Jurkat, Clone E6-1 (cell line): ENCODE measurements around the gene S100A4.
A peak's percentile ranks its signal among the peaks of the same experiment; 100 is the strongest.

Experiments used
- DNase-seq: peaks from one replicate; pipeline ENCODE4 v3.0.0-alpha.2; 2011; ENCODE audit warnings: low read depth, low spot score
- H3K4me3 ChIP-seq: 2 replicates; pipeline ENCODE4 v1.5.1; 2011; ENCODE audit warnings: mild to moderate bottlenecking, low read length, control low read depth, moderate library complexity

The S100A4 gene

DNA sequence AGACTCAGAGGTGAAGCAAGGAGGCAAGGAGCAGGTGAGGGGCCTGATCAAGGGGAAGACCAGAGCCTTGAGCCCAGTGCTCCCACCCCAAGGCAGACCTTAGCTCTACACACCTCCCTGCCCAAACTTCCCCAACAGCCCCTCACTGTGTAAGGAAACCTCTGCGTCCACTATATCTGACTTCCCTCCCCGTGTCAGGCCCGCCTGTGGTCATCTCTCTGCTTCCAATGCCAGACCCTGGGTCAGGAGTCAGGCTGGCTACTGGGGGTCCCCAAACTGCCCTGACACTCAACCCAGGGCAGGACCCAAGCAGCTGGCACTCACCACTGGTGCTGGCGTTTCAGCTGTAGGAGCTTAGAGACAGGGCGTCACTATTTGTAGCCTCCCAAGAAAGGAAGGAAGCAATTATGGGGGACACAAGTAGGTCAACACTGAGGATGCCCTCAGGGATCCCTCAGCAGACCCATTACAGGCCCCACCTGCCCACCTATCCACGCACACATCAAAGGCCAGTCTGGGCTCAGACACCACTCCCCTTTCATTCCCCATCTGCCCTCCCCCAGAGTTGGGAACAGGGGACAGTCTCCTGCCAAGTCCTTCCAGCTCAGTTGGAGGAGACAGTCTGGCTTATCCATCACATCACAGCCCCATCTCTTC lies 4.3 kb upstream of the S100A4 start:
- no peak for DNase-seq

GRCh38 chr1:153548722-153549688 lies 3.4 kb upstream of the S100A4 start, which contains the start of gene S100A3:
Gene S100A3, minus strand, starts transcription at chr1:153549258. Its CDS starts 773 bp downstream, at chr1:153548485.
- H3K4me3 ChIP-seq, result no peak within 1 kb of the TSS
- DNase-seq, result no peak

More for the DNA sequence above, 4.3 kb upstream of the S100A4 start:
- no peak overlapping the region for H3K4me3 ChIP-seq

- no peak overlapping the region for H3K4me3 ChIP-seq
- DNase-seq, result no peak
These were observed 2.2 kb upstream of the S100A4 start for GRCh38 chr1:153547560-153548551.

DNA sequence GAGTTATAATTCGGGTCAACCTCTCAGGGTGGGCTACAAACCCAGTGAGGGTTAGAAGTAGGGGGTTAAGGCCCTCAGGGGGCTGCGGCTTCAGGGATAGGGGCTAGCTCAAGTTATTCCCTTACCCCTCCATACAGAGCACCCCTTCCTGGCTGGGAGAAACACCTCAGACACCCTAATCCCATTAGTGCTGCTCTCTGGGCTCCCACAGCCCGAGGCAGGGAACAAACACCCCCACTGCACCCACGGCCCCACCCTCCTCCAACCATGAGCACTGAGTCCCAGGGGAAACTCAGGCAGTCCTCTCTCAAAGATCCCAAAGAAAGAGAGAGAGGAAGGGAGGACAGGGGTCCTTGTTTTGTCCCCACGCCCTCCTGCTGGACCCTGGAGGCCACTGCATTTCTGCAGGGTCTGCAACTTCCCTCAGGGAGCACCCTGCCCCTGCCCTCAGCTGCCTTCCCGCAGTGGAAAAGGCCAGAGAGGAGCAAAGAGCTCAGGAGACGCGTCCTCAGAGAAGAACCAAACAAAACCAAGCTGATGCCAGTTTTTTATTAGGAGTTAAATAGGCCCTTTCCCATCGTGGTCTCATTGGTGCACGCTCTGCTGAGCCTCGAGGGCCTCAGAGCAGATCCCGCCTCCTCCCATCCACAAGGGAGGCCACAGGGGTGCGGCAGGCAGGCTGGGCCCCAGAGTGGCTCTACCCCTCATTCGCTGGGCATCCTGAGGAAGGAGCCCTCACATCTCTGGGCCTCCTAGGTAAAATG lies 1.4 kb upstream of the S100A4 start:
- no peak for DNase-seq
- no peak overlapping the region for H3K4me3 ChIP-seq

GRCh38 chr1:153546371-153546770 lies 765 bp upstream of the S100A4 start:
- no peak overlapping the region for H3K4me3 ChIP-seq
- no peak for DNase-seq

- H3K4me3 ChIP-seq, result peak overlapping the region; percentile 29
- no peak for DNase-seq
These were observed 1.0 kb downstream of the S100A4 start for GRCh38 chr1:153544453-153545066.

DNA sequence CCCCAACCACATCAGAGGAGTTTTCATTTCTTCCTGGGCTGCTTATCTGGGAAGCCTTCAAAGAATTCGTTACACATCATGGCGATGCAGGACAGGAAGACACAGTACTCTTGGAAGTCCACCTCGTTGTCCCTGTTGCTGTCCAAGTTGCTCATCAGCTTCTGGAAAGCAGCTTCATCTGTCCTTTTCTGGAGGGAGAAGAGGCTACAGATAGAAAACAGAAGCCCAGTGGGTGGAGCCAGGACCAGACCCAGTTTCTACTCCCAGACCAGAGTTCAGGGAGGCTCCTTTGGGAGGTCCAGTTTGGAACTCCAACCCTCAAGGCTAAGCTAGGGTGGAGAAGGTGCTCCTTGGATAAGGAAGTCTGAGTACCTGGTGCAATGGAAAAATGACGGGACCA lies 1.9 kb downstream of the S100A4 start:
- H3K4me3 ChIP-seq, result no peak overlapping the region
- no peak for DNase-seq

DNA sequence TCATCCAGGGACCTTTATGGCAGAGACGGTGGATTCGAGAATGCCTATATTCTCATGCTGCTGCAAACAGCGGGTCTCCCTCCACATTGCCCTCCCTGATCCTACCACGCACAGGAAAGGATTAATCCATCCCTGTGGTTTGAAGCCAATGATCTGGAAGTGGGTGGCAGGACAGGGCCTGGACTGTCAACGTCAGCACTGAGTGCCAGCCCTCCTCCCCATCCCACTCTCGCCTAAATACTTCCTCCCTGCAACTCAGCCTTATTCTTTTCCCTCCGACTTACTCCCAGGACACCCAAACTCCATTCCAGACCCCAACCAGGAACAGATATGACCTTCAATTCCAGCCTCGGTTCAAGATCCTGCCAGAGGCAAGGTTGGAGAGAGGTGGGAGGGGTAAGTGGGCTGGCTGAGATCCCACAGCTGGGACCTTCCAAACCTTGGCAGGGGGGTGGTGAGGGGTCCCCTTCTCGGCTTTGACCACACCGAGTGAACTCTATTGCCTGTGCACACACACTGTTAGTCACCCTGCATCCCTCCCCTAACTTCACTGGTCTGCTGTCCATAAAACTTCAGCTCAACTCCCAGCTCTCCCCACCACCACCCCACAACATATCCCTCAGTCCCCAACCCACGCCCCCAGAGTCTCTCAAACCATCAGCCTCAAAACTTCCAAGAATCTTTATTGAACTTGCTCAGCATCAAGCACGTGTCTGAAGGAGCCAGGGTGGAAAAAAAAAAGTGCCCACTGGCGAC lies 2.5 kb downstream of the S100A4 start:
- no peak for DNase-seq
- no peak overlapping the region for H3K4me3 ChIP-seq

- H3K4me3 ChIP-seq, result no peak overlapping the region
- DNase-seq, result no peak
These were observed 3.7 kb downstream of the S100A4 start for GRCh38 chr1:153541641-153542590.

DNA sequence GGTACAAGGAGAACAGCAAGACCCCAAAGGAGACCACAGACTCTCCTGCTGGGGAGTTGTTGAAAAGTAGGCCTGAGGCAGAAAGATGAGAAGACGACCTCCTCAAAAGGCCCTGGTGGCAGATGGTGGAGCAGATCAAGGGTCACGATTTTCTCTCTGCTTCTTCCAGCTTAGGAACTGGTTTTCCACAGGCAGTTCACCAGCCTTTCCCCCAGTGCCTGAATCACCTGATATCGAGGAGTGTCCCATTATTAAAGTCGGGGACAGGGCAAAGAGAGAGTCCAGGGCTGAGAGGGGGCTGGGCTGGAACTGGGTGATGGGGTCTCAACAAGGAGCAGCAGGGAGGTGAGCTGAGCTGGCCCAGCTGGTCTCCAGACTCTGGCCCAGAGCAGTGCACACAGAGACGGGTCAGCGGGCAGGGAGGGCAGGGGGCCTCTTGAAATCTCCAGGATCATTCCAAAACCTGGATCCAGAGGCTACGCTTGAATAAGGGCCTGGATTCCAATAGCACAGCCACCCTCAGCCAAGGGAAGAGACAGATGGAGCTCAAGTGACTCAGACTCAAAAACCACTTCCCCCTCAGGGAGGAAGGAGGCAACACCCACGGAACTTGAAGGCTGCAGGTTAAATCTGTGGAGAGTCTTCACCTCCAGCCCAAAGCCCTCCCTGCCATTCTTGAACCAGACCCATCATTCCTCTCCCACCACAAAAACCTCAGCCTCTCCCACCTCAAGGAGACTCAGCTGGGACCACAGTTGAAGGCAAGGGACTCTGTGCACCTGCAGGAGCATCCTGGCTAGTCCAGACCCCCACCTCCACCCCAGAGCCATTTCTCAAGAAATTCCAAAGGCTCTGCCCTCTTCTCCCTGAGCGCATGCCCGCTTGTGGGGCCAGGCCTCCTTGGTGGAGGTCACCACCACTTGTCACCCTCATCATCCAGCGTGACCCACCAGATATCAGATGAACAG lies 4.9 kb downstream of the S100A4 start, which contains the start of gene S100A5:
Gene S100A5 (minus strand): TSS at position 541 of the 968 bp plus-strand sequence. CDS start 743 bp downstream, outside the sequence.
- H3K4me3 ChIP-seq, result peak within 1 kb of the TSS; percentile 30
- DNase-seq, result peak; percentile 98

DNA sequence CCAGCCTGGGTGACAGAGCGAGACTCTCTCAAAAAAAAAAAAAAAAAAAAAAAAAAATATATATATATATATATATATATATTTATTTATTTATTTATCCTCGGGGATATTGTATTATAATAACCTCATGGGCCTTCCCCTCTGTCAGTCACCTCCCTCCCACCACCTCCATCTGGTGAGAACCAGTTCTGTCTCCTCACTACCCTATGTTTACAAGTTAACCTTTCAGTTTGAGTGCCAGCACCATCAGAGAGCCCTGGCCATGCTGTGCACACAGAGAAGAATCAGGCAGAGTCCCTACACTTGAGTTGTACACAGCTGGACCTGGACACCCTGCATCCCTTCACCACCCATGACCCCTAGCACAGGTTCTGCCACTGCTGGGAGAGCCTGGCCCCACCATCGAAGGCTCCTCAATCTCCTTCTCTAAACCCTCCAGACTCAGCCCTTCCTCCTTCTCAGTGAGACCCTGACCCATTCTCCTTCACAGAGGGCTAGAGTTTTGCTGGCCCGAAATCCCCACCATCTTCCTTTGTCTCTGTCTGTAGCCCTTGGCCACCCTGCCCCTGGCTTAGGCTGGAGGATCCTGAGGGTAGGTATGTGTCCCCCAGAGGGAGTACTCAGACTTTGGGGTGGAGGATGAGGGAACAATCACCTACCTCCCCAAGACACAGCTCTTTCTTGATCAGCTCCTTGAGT lies 6.1 kb downstream of the S100A4 start:
- no peak for DNase-seq
- no peak overlapping the region for H3K4me3 ChIP-seq

DNA sequence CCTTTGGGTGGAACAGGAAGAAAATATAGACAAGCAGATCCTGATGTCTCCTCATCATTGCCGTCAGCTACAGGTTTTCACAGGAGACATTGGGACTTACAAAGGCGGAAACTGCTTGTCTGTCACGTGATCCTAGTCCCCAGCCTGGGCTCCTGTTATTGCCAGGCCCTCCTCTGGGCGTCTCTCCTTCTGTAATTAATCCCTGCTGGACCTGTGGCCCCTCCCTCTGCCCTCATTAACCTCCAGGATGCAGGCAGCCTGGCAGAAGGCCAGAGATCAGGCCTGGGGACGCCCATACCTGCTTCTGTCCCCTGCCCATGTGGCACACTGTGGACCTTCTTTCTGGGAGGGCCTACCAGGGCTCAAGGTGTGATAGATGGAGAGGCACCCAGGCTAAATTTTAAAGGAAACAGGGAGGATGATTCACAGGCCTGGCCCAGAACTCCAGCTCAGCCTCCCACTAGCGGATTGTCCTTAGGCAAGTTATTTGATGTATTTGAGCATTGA lies 7.2 kb downstream of the S100A4 start:
- no peak for DNase-seq
- no peak overlapping the region for H3K4me3 ChIP-seq

DNA sequence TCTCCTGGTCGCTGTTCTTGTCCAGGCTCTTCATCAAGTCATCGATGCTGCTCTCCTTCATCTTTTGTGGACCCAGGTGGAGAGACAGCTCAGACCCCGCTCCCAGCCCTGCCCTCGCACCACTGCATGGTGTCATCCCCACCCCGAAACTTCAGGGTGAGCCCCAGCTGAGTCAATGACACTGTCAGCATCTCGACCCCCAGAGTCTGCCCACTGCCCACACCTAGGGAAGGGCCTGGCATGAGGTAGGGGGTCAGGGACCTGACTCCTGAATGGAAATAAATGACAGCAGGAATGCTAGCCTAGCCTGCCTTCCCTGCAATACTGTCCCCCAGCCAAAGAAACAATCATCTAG lies 8.3 kb downstream of the S100A4 start:
- DNase-seq, result no peak
- no peak overlapping the region for H3K4me3 ChIP-seq

DNA sequence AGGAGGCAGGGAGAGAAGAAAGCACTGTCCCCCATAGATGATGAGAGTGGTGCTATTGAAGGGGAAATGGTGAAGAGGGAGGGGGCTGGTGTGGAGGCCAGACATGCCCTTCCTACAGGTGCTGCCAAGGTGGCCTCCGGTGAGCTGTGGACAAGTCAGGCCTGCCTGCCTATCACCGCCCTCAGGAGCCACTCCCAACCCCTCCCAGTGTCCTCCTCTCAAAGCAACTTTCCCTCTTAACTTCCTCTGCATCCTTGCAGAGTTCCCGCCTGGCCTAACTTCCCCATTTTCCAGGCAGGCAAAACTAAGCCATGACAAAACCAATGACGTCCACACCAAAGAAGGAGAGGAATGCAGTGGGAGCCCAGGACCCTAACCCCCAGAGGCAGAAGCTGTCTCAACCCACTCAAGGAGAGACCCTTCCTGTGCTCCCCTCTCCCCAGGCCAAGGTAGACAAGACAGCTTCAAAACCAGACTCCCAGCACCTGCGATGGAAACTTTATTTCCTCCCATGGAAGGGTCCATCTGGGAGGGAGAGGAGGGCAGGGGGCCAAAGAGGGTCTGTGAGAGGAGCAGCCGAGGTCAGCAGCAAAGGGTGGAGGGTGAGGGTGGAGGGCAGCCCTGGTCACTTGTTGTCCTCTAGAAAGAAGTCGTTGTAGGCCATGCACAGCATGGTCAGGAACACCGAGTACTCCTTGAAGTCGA lies 8.8 kb downstream of the S100A4 start:
- H3K4me3 ChIP-seq, result no peak overlapping the region
- no peak for DNase-seq
